ENCODE results near the gene TK1. TPM values are rescaled to one million over a fixed set of nuclear protein-coding genes. Genes with fewer than 3 reads are reported as not detected.

The TK1 gene
- total RNA-seq, 1 donor from 2014 or later, result 3.8 TPM

DNA sequence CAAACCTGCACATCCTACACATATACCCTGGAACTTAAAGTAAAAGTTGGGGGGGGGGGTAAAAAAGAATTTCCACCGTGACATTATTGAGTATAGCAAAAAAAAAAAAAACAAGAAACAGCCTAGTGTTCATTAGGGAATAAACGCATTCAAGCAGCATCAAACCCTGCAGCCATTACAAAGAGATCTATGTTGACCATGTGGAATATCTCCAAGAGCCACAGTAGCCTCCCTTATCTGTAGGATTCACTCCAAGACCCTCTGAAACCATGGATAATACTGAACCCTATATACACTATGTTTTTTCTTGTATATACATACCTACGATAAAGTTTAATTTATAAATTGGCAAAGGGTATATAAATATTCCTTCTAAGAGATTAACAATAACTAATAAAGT lies 21.6 kb upstream of the TK1 start:
- Mint-ChIP-seq H3K36me3 (ENCODE audit: low read depth) (peaks cover 4% of the 10 kb centered on the region), H3K4me1 (no peaks in the 10 kb centered on the region), H3K9me3 (no peaks in the 10 kb centered on the region), H3K27ac (no peak overlapping the region), H3K4me3 (no peak overlapping the region), H3K27me3 (no peaks in the 10 kb centered on the region)
- DNase-seq, result no peak
- ChIA-PET CTCF (no interaction called here), POLR2A (no interaction called here)
- TF ChIP-seq, protein P1, sequence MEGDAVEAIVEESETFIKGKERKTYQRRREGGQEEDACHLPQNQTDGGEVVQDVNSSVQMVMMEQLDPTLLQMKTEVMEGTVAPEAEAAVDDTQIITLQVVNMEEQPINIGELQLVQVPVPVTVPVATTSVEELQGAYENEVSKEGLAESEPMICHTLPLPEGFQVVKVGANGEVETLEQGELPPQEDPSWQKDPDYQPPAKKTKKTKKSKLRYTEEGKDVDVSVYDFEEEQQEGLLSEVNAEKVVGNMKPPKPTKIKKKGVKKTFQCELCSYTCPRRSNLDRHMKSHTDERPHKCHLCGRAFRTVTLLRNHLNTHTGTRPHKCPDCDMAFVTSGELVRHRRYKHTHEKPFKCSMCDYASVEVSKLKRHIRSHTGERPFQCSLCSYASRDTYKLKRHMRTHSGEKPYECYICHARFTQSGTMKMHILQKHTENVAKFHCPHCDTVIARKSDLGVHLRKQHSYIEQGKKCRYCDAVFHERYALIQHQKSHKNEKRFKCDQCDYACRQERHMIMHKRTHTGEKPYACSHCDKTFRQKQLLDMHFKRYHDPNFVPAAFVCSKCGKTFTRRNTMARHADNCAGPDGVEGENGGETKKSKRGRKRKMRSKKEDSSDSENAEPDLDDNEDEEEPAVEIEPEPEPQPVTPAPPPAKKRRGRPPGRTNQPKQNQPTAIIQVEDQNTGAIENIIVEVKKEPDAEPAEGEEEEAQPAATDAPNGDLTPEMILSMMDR (IDR thresholded peaks at IDR 0.05), result no peak
- ATAC-seq (ENCODE audit: low read depth), result no peak
- intact Hi-C loops (cut with micrococcal nuclease), result no loop called here

DNA sequence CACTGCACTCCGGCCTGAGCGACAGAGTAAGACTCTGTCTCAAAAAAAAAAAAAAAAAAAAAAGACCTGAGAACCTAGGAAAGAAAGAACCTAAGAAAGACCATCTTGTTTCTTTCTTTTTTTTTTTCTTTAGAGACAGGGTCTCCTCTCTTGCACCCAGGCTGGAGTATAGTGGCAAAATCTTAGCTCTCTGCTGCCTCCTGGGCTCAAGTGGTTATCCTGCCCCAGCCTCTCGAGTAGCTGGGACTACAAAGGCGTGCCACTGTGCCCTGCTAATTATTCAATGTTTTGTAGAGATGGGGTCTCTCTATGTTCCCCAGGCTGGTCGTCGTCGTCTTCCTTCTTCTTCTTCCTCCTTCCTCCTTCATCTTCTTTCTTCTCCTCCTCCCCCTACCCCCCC lies 19.4 kb upstream of the TK1 start:
- ChIA-PET CTCF (interaction anchor here (0.7 to 1.4 kb wide), 3 partner anchors 23 to 121 kb away, joined by 3 to 4 read pairs (median 3); no protein-coding TSS in a partner anchor), POLR2A (interaction anchor here (0.6 kb wide), 1 partner anchor 76 kb away, joined by 3 read pairs; the partner anchor contains the start of gene TMC8)
- H3K4me3 Mint-ChIP-seq, result no peak overlapping the region
- intact Hi-C loops (cut with micrococcal nuclease), result no loop called here
- no peak overlapping the region for H3K27ac Mint-ChIP-seq
- no peak for ATAC-seq (ENCODE audit: low read depth)
- TF ChIP-seq, protein P1 (IDR thresholded peaks at IDR 0.05), result no peak
- no peak for DNase-seq
- H3K36me3 Mint-ChIP-seq (ENCODE audit: low read depth), result peaks cover 4% of the 10 kb centered on the region
- H3K27me3 Mint-ChIP-seq, result no peaks in the 10 kb centered on the region
- H3K9me3 Mint-ChIP-seq, result no peaks in the 10 kb centered on the region
- no peaks in the 10 kb centered on the region for H3K4me1 Mint-ChIP-seq

DNA sequence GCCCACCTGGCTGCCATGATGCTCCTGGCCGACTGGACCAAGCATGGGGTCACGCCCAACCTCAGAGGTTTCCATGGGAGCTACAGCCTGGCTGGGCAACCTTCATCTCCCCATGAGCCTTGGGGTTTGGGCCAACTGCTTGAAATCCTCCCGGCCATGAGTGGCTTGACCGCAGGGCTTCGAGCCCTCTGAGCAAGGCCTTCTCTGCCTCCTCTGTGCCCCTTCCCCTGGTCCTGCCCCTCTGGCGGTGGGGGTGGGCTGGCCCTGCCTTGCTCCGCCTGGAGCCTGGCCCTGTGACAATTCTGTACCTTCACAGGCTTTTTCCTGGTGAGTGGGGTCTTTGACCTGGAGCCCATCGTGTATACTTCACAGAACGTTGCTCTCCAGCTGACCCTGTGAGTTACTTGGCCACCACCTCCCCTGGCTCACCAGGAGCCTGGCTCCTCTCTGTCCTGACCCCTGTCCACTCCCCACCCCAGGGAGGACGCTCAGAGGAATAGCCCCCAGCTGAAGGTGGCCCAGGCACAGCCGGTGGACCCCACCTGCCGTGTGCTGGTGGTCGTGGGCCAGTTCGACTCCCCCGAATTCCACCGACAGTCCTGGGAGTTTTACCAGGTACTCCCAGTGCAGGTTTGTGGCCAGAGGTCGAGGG lies 18.4 kb upstream of the TK1 start:
- intact Hi-C loops (cut with micrococcal nuclease), result no loop called here
- Mint-ChIP-seq H3K4me3 (no peak overlapping the region), H3K9me3 (no peaks in the 10 kb centered on the region), H3K4me1 (no peaks in the 10 kb centered on the region), H3K27me3 (no peaks in the 10 kb centered on the region), H3K27ac (no peak overlapping the region), H3K36me3 (ENCODE audit: low read depth) (peaks cover 4% of the 10 kb centered on the region)
- DNase-seq (no peak), ATAC-seq (ENCODE audit: low read depth) (no peak)
- POLR2A ChIA-PET, result no interaction called here
- CTCF ChIA-PET, result interaction anchor here (1.2 kb wide), 1 partner anchor 22 kb away, joined by 3 read pairs; no protein-coding TSS in a partner anchor
- TF ChIP-seq, protein P1 (IDR thresholded peaks at IDR 0.05), result no peak

DNA sequence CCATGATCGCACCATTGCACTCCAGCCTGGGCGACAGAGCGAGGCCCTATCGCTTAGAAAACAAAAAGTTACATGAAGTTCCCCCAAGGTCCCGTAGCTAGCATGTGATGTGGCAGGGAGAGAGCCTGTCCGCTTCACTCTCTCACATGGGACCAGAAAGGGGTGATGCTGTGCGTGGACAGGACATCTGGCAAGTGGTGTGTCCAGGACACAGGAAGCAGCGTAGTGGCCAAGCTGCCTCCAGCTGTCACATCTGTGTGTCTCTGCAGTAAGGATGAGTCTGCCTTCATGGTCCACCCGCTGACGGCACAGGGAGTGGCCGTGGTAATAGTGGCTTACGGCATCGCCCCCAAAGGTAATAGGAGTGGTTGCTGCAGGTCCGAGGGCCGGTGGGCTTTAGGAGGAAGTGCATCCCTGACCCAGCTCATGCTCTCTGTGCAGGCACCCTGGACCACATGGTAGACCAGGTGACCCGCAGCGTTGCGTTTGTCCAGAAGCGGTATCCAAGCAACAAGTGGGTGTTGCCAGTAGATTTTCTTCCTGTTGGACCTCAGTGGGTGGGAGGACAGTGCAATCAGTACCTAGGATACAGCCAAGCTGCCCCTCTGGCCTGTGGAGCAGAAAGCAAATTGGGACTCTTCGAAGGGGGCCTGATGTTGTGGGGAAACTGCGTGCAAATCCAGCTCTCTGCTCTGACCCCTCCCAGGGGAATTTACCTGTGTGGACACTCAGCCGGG lies 17.7 kb upstream of the TK1 start:
- POLR2A ChIA-PET, result no interaction called here
- no peak overlapping the region for H3K27ac Mint-ChIP-seq
- TF ChIP-seq, protein P1 (IDR thresholded peaks at IDR 0.05), result no peak
- DNase-seq (no peak), ATAC-seq (ENCODE audit: low read depth) (no peak)
- no peak overlapping the region for H3K4me3 Mint-ChIP-seq
- peaks cover 4% of the 10 kb centered on the region for H3K36me3 Mint-ChIP-seq (ENCODE audit: low read depth)
- CTCF ChIA-PET, result no interaction called here
- no peaks in the 10 kb centered on the region for H3K27me3 Mint-ChIP-seq
- H3K9me3 Mint-ChIP-seq, result no peaks in the 10 kb centered on the region
- H3K4me1 Mint-ChIP-seq, result no peaks in the 10 kb centered on the region
- intact Hi-C loops (cut with micrococcal nuclease), result no loop called here

DNA sequence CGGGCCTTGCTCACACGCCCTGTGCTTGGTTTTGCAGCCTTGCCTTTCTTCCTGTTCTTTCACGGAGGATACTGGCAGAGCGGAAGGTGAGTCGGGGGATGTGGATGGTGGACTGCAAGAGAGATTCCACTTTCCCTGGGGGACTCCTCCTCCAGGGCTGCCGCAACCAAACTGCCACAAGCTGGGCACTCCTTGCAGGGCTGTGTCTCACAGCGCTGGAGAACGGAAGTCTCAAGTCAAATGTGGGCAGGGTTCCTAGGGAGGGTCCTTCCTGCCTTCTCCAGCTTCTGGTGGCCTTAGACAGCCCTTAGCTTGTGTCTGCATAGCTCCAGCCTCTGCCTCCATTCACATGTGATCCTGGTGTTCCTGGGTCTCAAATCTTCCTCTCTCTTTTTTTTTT lies 15.8 kb upstream of the TK1 start:
- no peak for ATAC-seq (ENCODE audit: low read depth)
- Mint-ChIP-seq H3K36me3 (ENCODE audit: low read depth) (peaks cover 7% of the 10 kb centered on the region), H3K4me1 (peaks cover 8% of the 10 kb centered on the region), H3K4me3 (no peak overlapping the region), H3K27me3 (no peaks in the 10 kb centered on the region), H3K9me3 (no peaks in the 10 kb centered on the region), H3K27ac (no peak overlapping the region)
- intact Hi-C loops (cut with micrococcal nuclease), result no loop called here
- DNase-seq, result no peak
- ChIA-PET POLR2A (interaction anchor here (0.7 to 1.2 kb wide), 2 partner anchors 16 to 39 kb away, joined by 3 to 6 read pairs; partner anchors contain the start of gene TK1), CTCF (no interaction called here)
- TF ChIP-seq, protein P1 (IDR thresholded peaks at IDR 0.05), result no peak
